Activated CD8-positive, alpha-beta memory T cell treated with anti-CD3 and anti-CD28 coated beads for 1 hour (primary cell): ENCODE measurements around the gene SPATA33.
"Not testable (repeated sequence)": the region's sequence is repeated elsewhere in the genome, so short reads cannot be mapped to it uniquely, and the experiment has no call there.

ENCODE experiments used
- DNase-seq, 2 donors: peaks; one replicate each; pipeline ENCODE4 v3.0.0-alpha.2; 2020; ENCODE audit warnings: low read depth in 1 of 2; ENCODE audit errors: extremely low read depth in 1 of 2

SPATA33 gene

GRCh38 chr16:89624777-89625761 lies 32.6 kb upstream of the SPATA33 start:
- no peak for DNase-seq

- DNase-seq = no peak
Measured at GRCh38 chr16:89629827-89630610, 27.6 kb upstream of the SPATA33 start.

- no peak for DNase-seq
Measured at GRCh38 chr16:89633064-89633631, 24.5 kb upstream of the SPATA33 start.

GRCh38 chr16:89634463-89635385 lies 22.9 kb upstream of the SPATA33 start:
- not testable (repeated sequence) for DNase-seq

- no peak for DNase-seq
Measured at GRCh38 chr16:89636663-89637062, 21.0 kb upstream of the SPATA33 start.

GRCh38 chr16:89637379-89637778 lies 20.3 kb upstream of the SPATA33 start:
- DNase-seq = no peak

- no peak for DNase-seq
Measured at GRCh38 chr16:89638455-89638854, 19.2 kb upstream of the SPATA33 start.

- no peak for DNase-seq
Measured at GRCh38 chr16:89639385-89639784, 18.3 kb upstream of the SPATA33 start.

GRCh38 chr16:89641458-89642119 lies 16.0 kb upstream of the SPATA33 start:
- DNase-seq = no peak

GRCh38 chr16:89642574-89642973 lies 15.1 kb upstream of the SPATA33 start:
- no peak for DNase-seq

- no peak for DNase-seq
Measured at GRCh38 chr16:89643769-89644300, 13.8 kb upstream of the SPATA33 start.

- DNase-seq = no peak
Measured at GRCh38 chr16:89645122-89645521, 12.5 kb upstream of the SPATA33 start.

GRCh38 chr16:89646270-89646669 lies 11.4 kb upstream of the SPATA33 start:
- DNase-seq = no peak

- no peak for DNase-seq
Measured at GRCh38 chr16:89646906-89647305, 10.7 kb upstream of the SPATA33 start.

GRCh38 chr16:89651584-89651983 lies 6.1 kb upstream of the SPATA33 start:
- no peak for DNase-seq

GRCh38 chr16:89653656-89654295 lies 3.9 kb upstream of the SPATA33 start:
- DNase-seq = no peak

GRCh38 chr16:89655062-89655643 lies 2.5 kb upstream of the SPATA33 start:
- DNase-seq = no peak

- no peak for DNase-seq
Measured at GRCh38 chr16:89656435-89657121, 1.1 kb upstream of the SPATA33 start.
